ENCODE data around the gene PEG3.

The PEG3 gene

DNA sequence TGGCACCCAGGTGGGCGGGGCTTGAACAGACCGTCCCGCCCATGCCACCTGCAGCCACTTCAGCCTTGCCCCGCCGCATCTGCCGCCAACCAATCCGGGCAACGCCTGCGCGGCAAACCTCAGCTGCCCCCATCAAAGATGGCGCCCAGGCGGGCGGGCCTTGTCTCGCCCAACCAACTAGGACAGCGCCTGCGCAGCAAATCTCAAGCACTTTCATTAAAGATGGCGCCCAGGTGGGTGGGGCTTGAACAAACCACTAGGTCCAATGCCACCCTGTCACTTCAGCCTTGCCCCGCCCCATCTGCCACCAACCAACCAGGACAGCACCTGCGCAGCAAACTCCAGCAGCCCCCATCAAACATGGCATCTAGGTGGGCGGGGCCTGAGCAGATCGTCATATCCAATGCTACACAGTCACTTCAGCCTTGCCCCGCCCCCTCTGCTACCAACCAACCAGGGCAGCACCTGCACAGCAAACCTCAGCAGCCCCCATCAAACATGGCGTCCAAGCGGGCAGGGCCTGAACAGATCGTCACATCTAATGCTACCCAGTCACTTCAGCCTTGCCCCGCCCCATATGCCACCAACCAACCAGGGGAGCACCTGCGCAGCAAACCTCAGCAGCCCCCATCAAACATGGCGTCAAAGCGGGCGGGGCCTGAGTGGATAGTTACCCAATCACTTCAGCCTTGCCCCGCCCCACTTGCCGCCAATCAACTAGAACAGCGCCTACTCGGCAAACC, 1.4 kb downstream of the PEG3 start:
- no peak for DNase-seq

DNA sequence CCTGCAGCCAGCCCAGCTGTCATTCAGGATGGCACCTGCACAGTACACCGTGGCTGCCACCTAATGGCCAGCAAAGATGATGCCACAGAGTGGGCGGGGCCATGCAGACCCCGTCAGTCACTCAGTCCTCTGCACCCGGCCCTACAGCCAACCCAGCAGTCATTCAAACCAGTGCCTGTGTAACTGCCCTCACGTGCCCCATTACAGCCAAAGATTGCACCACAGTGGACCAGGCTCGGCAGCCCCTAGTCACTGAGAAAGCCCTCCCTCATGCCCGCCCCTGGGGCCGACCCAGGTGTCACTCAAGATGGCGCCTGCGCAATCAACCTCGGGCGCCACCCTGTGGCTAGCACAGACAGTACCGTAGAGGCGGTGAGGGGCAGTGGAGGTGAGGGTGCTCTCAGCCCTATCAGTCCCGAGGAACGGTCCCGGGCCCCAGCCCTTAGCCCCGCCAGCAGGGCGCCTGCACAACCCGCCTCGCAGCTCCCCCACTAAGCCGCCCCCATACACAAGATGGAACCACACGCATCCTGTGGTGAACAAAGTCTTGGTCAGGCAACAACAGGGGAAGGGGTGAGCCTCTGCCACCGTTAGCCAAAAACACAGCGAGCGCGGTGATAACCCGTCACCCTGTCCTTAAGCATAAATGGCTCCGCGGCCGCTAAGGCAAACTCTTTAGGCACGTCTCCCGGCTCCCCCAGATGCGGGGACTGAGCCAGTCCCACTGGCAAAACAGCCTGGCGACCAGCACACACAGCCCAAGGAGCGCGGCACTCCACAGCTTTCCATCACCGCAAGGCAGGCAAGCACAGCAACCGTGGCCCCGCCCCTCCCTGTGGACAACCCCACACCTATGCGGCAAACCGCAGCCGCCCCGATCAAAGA, 2.3 kb downstream of the PEG3 start:
- DNase-seq = no peak

DNA sequence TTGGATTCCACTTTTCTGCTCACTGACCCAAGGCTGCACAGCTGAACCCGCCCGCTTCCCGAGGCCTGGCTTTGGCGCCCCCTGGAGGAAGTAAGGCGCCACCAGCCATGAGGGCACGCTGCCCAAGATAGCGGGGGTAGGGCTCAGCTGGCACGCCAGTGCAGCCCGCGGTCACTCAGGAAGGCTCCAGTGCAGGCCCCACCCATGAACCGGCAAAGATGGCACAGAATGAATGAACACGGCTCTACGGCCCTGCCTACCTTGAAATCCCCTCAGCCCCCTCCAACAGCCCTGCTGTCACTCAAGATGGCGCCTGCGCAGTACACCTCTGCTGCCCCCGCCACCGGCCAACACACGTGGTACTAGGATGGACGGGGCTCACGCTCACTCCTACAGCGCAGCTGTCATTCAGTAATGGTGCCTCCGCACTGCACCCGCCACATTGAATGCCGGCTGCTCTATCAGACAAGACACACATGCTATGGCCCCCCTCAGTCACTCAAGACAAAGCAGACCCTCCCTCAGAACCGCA, 3.0 kb downstream of the PEG3 start:
- no peak for DNase-seq

- DNase-seq = no peak
Observed at GRCh38 chr19:56837004-56837403, 3.5 kb downstream of the PEG3 start.

GRCh38 chr19:56836059-56836458, 4.5 kb downstream of the PEG3 start:
- DNase-seq = no peak

GRCh38 chr19:56835401-56835800, 5.1 kb downstream of the PEG3 start:
- DNase-seq = no peak

DNA sequence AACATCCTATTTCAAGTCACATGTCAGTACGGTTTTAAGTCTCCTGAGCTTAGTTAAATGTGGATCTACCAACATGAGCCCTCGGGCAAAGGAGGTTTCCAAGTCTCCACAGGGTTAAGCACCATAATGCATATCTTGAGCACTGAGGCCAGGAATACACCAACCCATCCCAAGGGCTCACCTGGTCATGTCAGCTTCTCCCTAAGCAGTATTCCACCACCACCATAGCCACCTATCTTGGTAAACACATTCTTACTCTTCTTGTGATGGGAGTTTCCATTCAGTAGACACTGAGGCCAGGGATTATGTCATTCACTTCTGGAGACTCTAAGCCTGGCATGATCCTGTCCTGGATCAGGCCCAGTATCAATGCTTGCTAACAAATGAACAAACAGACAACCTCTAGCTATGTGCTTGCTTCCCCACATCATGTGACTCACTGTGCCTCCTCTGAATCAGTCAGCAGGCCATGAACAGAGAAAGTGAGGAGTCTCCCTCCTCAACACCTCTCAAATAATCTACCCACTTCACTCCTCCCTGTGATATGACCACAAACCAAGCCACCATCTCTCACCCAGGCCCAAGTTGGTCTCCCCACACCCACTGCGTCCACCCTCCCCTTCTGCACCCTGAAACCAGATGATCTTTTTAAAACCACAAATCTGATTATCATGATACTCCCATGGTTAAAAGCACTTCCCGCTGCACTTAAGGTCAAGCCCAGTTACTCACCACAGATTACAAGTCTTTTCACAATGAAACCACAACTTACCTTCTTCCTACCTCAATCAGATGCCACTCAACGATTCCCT, 5.8 kb downstream of the PEG3 start:
- no peak for DNase-seq

GRCh38 chr19:56832352-56832928, 8.1 kb downstream of the PEG3 start:
- DNase-seq = no peak

DNA sequence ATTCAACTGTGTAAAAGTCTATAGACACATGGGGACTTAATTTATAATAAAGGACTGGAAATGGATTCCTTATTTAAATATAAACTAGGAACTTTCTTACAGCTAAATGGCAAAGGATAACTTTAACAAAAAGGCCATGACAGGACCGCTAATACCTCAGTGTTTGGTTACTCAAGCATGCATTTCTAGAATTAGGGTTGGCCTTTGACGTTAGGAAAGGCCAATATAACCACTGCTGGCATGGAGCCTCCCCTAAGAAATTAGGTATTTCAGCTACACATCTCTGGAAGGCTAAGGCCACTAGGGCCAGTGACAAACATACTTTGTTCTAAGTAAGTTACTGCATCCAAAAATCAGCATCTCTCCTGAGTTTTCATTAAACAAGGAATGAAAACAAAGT, 9.3 kb downstream of the PEG3 start:
- no peak for DNase-seq

DNA sequence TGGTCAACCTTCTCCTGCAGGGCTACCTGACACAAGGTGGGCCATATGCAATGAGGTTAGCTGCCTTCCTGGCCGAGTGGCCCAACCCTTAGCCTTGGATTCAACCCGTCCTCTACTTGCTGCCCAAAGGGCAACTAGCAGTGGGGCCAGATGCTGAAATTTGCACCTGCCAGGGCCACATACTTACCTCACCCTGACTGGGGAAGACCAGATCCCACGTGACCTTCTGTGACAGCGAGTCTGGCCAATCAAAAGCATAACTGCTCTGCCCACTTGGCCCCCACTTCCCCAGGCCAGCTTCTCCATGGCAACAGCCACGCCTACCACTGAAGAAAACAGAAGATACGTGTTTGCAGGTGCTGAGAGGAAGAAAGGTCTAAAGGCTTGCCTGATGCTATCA, 10.9 kb downstream of the PEG3 start:
- DNase-seq = no peak

GRCh38 chr19:56827708-56828107, 12.8 kb downstream of the PEG3 start:
- no peak for DNase-seq

- DNase-seq = no peak
Observed at GRCh38 chr19:56823956-56824355, 16.6 kb downstream of the PEG3 start.

DNA sequence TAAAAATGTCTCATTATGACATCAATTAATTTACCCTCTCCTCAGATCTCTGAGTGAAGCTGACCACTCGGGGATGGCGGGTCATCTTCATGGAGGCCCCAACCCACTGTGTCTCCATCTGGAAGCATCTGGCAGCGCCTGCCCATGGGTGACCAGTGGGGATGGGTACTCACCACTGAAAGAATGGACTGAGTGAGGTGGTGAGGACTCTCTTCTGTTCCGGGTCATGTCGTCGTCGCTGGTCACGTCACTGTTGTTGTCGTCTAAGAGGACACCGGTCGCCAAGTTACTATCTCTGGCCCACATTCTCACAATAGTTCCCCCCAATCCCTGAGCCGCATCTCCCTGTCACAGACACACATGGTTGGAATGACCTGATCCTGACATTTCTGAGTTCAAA, 17.1 kb downstream of the PEG3 start:
- no peak for DNase-seq

DNA sequence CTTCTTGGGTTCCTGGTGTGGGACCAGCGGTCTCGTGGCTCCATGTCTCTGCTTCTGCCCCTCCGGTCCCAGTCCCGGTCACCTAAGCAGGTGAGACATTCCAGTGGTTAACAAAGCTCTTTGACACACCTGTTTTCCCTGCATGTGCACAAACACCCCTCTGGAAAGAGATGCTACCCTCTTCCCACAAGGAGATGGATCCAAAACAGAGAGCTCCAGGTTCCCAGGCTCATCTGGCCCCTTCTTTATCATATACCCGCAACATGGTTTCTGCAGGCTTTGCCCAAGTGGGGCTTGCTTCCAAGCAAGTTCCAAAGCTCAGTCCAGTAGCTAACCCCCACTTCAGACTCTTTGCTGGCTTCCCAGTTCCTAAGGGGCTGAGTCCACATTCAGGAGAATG, 17.8 kb downstream of the PEG3 start:
- no peak for DNase-seq

DNA sequence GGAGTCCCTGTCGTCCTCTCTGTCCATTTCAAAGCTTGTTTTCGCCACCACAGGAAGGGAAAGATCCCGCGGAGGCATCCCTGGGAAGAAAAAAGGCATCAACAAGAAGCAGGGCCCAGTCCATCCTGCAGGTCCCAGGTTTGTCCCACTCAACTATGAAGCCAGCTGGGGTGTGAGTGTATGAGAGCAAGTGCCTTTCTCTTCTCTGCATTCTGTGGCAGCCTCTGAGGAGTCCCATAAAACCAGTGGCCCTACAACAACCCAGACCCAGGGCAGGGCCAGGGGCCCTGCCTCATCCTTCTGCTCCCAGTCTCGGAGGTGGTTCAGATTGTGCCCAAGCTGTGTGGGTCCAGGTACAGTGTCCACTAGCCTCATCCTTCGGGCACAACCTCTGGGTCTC, 18.9 kb downstream of the PEG3 start:
- no peak for DNase-seq

DNA sequence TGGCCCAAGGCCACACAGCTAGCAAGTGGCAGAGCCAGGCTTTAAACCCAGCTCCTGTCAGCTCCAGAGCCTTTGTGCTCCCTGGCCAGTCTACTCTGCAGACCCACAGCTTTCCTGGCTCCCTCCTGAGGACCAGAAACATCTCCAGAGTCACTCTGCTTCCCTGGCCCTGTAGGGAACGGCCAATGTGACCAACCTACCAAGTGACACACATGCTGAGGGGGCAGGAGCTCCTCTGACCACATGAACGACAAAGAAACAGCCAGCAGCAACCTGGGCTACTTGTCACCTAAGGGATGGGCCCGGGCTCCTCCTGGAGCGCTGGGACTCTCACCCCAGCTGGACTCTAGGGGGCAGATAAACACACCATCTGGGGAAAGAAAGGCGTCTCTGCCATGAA, 19.3 kb downstream of the PEG3 start:
- DNase-seq = no peak

- DNase-seq = no peak
Observed at GRCh38 chr19:56819166-56819565, 21.4 kb downstream of the PEG3 start.

GRCh38 chr19:56814656-56815055, 25.9 kb downstream of the PEG3 start:
- DNase-seq = no peak

- DNase-seq = no peak
Observed at GRCh38 chr19:56813531-56813930, 27.0 kb downstream of the PEG3 start.

- DNase-seq = no peak
Observed at GRCh38 chr19:56811480-56811879, 29.0 kb downstream of the PEG3 start.

DNA sequence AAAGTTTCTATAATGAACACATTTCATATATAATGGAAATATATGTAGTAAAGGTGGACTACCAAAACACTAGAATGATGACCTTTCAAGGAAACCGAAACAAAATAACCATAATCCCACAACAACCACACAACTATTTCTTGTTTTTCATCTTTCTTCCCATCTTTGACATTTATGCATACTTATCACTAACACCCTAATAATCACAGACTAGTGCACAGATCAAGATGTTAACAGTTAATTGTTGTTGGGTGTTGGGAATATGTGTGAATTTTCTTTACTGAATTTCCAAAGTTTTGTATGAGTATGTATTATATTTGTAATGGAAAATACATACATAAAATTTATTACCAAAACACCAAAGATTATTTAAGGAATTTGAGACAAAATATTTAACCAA, 30.3 kb downstream of the PEG3 start:
- DNase-seq = no peak

- no peak for DNase-seq
Observed at GRCh38 chr19:56808717-56809392, 31.7 kb downstream of the PEG3 start.

All from NCI-H2171 treated with DMSO at 0.1 percent for 48 hours (cell line).